NCI-H187 treated with DMSO at 0.1 percent for 48 hours (cell line): ENCODE measurements around the gene ARID3C.

Experiments used
- DNase-seq: peaks from one replicate; lab custom pipeline; 2025; lab: John Stamatoyannopoulos, UW

The ARID3C gene

GRCh38 chr9:34628656-34629490, at the start of gene ARID3C:
Gene ARID3C, minus strand, starts transcription at chr9:34629066. Its CDS starts 1,052 bp downstream, at chr9:34628014.
- no peak for DNase-seq

DNA sequence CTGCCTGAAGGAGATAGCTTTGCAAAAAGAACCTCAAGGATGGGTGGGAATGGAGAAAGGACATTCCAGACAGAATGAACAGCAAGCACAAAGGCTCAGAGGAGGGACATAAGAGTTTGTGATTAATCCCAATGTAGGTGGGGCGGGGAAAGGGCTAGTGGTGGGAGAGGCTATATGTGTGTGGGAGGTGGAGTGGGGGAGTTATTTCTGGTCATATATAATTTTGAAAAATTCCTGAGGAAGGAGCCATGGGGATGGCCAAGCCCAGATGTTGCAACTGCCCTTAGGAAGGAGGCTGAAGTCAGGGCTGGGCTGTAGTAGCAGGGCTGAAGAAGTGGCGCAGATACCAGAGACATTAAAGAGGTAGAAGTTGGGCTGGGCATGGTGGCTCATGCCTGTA, 47.0 kb upstream of the ARID3C start:
- no peak for DNase-seq

DNA sequence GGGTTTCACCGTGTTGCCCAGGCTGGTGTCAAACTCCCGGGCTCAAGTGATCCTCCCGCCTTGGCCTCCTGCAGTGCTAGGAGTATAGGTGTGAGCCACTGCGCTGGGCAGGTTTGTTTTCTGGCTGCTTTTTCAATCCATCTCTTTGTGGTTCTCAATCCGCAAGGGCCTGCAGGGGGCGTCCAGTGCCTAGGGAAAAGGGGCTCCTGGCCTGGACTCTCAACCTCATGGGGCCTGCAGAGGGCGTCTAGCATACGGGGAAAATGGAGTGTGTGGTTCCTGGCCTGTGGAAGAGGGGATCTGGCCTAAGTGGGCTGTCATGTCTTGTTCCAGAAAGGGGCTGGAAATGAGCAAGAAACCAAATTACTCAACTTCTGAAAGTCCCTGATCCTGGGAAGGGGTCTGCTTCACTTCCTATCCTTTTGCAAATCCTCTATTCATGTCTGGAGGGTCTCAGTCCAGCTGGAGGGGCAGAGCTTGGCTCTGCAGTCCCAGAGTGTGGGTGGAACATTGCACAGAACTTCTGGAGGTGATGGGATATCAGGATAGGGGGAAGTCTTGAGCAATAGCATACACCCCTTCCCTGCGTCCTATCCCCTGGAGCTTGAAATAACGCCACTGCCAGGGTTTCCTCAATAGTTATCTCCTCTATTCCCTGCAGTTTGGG, 46.3 kb upstream of the ARID3C start:
- DNase-seq: peak; percentile 18

- no peak for DNase-seq
These were observed 45.6 kb upstream of the ARID3C start for GRCh38 chr9:34674440-34674839.

DNA sequence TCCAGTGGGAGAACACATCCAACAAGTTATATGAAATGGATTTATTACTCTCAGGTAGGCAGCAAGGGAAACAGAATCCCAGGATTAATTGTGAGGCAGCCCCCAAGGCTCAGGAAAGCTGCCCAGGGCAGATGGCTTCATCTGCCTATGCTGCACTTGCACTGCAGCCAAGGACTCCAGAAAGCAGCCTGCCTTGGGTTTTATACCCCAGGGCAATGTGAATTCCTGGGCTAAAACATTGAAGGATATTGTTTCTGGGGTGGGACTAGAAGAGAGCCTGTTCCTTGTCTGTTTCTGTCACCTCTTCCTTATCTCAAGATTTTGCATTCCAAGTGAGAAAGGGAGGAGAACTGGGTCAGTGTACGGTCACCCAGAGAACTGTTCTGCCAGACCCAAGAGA, 42.4 kb upstream of the ARID3C start:
- no peak for DNase-seq

- no peak for DNase-seq
These were observed 41.1 kb upstream of the ARID3C start for GRCh38 chr9:34669809-34670562.

GRCh38 chr9:34665381-34666250, 36.8 kb upstream of the ARID3C start:
- peak; percentile 20 for DNase-seq

DNA sequence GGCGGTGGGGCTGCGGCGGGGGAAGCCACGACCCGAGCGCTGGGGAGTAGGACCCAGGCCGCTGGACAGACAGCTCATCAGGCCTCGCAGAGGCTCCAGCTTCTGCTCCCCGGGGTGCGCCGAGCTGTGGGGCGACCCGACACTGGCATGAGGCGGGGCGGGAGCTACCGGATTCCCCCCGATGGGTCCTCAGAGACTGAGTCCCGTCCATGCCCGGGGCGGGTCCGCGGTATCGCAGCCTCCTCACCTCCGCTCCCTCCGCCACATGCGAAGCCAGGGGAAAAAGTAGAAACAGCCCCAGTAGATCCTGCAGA, 36.2 kb upstream of the ARID3C start:
- no peak for DNase-seq

DNA sequence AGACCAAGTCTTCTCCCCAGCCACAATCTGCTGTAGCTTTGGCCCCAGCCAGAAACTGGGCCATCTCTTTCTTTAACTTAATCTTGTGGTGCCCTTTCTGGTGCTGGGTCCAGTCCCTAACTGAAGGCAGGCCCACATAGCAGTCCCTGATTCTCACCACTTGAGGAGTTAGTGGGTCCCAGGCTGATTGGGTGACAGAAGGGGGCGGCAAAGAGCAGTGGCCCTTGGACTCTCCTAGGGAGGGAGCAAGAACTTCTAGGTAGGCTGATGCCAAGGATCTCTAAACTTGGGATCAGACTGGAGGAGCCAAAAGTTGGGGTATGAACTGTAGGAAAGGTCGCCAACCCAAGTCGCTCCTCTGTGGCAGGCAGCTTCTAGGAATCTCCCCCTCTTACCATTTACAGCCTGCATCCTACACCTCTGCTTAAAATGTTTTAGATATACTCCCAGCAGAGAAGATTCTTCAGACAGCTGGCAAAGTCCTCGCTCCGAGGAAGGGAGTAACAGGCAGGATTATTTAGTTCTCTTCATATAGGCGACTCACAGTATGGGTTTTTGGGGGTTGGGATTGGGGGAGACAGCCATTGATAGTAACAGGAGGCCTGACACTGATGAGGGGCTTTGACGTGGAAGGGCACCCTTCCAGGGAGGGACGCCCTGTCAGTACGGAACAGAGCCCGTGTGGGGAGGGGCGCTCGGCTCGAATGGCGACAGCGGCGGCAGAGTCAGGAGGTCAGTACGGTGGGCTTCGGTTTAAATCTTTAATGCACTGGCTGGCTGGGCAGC, 35.6 kb upstream of the ARID3C start:
- DNase-seq: no peak

DNA sequence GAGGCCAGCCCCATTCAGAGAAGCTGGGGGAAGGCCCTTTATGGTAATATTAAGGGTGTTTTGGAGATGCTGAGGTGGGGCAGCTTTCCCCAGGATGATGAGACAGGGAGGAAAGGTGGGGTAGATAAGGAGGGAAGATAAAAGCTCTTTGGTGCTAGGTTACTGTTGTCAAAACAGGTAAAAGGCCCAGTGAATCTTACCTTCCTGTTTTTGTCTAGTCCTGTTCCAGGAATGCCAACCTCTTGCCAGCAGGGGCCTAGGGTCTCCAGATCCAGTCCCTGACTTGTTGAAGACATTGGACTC, 34.4 kb upstream of the ARID3C start:
- no peak for DNase-seq

DNA sequence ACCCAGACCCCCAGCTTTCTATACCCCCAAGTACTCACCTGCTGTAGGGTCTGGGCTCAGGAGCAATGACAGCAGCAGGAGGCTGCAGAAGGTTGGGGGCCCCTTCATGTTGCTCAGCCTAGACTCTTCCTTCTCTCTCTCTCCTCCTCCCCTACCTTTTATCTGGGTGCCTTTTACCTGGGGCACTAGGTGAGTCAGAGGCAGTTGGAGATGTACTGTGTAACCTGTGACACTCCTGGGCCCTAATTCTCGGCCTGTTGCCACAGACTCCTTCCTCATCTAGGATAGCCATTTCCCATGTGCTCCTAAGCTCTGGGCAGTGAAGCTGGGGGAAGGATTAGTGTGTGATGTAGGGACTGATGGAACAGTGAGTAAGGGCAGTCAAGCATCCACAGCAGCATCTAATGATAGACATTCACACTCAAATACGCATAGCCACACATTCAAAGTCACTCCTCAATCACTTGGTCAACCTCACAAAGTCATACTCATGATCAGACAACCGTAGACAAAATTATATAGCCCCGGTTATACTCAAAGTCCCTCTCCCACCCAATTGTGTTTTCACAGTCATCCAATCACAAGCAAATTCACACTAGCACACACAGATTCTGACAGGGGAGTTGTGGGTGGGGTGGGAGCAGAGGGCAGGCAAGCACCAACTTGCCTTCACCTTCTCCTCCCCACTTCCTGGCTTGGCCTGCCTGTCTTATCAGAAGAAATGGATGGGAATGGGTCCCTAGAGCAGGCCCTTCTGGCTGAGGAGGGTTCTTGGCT, 33.8 kb upstream of the ARID3C start, which contains the start of gene CCL27:
TSS of gene CCL27 (minus strand) at position 132 of the 777 bp plus-strand sequence. CDS start at position 108, 24 bp downstream.
- DNase-seq: no peak

DNA sequence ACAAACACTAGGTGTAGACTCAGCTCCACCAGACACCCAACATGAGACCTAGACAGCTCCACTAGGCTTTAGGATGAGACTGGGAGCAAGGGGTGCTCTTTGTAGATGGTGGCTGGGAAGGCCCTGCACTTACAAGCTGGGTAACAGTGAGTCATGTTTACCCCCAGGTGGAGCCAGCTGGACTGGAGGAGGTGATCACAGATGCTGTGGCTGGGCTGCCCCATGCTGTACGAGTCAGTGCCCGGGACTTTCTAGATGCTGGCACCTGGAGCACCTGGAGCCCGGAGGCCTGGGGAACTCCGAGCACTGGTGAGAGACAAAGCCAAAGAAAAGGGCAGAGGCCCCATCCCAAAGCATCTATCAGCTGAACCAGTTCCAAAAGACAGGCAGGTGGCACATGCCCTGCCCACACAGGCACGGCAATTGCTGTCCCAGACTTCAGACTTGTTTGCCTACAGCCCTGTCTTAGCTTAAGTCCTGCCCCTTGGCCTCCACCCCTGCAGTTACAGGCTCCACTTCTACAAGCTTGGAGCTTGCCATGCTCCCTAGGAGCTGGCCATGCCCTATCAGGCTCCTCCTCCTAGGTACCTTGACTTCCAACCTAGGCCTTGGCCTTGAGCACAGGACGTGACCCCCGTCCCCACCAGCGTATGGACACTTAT, 30.9 kb upstream of the ARID3C start:
- no peak for DNase-seq

GRCh38 chr9:34658461-34658860, 29.6 kb upstream of the ARID3C start:
- no peak for DNase-seq

DNA sequence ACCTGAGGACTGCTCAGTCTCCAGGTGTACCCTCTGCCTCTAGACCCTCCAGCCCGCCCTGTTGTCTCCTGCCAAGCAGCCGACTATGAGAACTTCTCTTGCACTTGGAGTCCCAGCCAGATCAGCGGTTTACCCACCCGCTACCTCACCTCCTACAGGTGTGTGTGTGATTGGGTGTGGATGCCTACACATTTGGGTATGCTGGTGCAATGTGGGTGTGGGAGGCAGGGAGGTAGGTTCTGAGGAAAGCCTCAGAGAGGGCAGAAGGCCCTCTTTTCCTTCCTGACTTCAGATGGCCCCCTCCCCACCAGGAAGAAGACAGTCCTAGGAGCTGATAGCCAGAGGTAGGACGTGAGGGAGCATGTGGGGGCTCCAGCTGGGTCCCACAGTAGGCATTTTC, 28.1 kb upstream of the ARID3C start:
- no peak for DNase-seq

- DNase-seq: no peak
These were observed 26.5 kb upstream of the ARID3C start for GRCh38 chr9:34655394-34655793.

DNA sequence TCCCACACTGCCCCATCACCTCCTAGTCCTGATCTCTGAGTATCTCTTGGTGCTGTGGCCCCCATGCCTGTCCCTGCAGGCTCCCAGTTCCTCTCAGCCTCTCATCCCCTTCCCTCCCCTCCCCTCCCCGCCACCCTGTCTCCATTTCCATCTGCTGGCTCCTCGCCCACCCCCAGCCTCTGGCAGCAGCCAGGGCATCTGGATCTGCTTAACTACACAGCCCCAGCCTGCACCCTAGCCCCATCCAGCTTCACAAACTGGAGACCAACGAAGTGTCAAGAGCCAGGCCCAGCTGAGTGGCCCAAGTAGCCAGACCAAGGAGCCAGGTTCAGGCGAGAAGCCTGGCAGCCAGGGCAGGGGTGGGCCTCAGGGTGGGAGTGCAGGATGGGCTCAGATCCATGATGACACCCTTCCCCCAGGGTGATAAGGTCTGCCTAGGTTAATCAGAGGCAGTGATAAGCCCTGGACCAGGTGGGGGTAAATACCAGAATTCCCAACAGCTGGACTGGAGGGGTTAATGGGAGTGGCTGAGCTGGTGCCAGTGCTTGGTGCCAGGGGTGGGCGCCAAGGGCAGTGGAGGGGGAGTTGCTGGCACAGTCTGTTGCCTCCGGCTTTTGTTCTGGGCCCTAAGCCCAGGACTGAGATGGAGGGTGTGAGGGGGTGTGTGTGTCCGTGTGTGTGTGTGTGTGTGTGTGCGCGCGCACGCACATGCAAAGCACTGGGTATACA, 25.6 kb upstream of the ARID3C start:
- no peak for DNase-seq

- no peak for DNase-seq
These were observed 24.5 kb upstream of the ARID3C start for GRCh38 chr9:34653151-34654072.

- no peak for DNase-seq
These were observed 23.7 kb upstream of the ARID3C start for GRCh38 chr9:34652602-34653000.
